ENCODE measurements around the gene PTPRD. TPM values are rescaled to one million over a fixed set of nuclear protein-coding genes. Genes with fewer than 3 reads are reported as not detected.

The PTPRD gene
- total and polyA plus RNA-seq, 3 experiments from 2014 or later, result 0.02 to 0.04 TPM; not detected in 1

DNA sequence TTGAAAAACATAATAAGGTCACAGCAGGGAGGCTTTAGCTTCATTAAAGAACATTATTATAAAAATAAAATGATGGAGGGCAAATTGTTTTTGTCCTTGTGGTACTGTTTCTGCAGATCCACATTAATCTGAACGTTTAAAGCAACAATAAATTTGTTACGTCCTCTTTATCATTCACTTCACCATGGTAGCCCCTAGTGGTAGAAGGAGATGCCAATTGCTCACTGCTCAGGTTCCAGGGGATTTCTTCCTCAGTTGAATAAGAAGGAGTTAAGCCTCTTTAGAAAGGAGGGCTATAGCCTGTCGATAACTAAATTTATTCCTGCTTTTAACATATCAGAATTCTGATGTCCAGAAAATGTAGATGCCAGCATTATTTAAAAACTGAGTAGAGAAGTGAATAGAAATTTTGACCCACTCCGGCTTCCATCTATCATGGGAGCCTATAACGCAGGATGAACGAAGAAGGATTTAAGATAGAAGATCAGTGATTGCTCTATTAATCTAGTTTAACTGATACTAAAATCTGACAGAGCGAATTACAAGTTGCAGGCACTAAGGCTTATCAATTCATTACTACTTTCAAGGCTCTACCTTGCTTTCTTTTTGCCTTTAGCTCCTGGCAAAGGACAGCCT is 692.3 kb downstream of the PTPRD start:
- no peaks in the 10 kb centered on the region for H3K4me1 ChIP-seq (ENCODE audit: insufficient read depth, low read length)
- ChIA-PET POLR2A (no interaction called here), CTCF (no interaction called here)
- Mint-ChIP-seq H3K27me3 (no peaks in the 10 kb centered on the region), H3K9me3 (peaks cover 4 to 14% (median 9%) of the 10 kb centered on the region in 5 donors), H3K4me1 (no peaks in the 10 kb centered on the region), H3K27ac (no peak overlapping the region), H3K36me3 (no peaks in the 10 kb centered on the region), H3K4me3 (no peak overlapping the region)
- H3K36me3 ChIP-seq (ENCODE audit: insufficient read depth, low read length), result no peaks in the 10 kb centered on the region
- no peak for DNase-seq
- H3K27me3 ChIP-seq (ENCODE audit: insufficient read depth, low read length, poor library complexity, severe bottlenecking), result no peaks in the 10 kb centered on the region
- no peaks in the 10 kb centered on the region for H3K9me3 ChIP-seq (ENCODE audit: low read length)
- no peak overlapping the region for H3K4me3 ChIP-seq (ENCODE audit: low read length)
- H3K27ac ChIP-seq (ENCODE audit: low read depth, low read length), result no peak overlapping the region

DNA sequence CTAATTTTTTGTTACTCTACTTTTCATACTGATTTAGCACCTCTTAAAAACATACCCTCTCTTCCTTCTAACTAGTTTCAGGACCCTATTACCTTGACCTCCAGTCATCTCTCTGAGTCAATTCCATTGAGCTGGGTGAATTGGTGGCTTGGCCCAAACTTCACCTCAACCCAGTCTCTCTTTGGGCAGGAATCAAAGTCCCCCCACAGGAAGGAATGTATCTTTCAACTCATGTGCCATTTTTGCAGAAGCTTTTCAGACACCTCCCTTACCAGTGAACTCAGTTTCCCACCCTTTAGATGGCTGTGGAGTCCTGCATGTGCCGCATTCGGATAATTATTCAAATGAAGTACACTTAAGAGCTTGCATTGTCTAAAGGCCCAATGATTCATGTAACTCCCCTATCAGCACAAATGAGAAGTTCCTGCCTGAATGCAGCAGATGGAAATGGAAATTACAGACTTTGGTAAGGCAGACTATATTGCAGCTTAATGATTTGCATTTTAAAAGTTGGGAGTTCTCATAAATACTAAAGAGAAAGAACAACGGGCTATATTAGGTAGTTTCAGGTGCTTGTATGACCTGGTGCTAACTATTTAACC is 693.5 kb downstream of the PTPRD start:
- H3K4me1 Mint-ChIP-seq, result no peaks in the 10 kb centered on the region
- H3K27me3 Mint-ChIP-seq, result no peaks in the 10 kb centered on the region

DNA sequence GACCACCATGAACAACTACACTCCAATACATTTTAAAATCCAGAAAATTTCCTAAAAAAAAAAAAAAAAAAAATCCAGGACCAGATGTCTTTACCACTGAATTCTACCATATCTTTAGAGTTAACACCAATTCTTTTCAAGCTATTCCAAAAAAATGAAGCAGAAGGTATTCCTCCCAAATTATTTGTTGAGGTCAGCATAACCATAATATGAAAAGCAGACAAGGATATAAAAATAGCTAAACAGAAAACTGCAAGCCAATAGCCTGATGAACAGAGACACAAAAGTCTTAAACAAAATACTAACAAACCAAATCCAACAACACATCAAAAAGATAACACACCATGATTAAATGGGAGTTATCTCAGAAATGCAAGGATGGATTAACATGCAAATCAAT is 695.4 kb downstream of the PTPRD start:
- CTCF ChIA-PET, result no interaction called here
- Mint-ChIP-seq H3K9me3 (peaks cover 2 to 14% (median 14%) of the 10 kb centered on the region in 5 donors), H3K4me1 (no peaks in the 10 kb centered on the region)

More for the DNA sequence above, 693.5 kb downstream of the PTPRD start:
- Histone ChIP-seq H3K9me3 (ENCODE audit: low read length) (no peaks in the 10 kb centered on the region), H3K4me3 (ENCODE audit: low read length) (no peak overlapping the region), H3K27ac (ENCODE audit: low read depth, low read length) (no peak overlapping the region), H3K27me3 (ENCODE audit: insufficient read depth, low read length, poor library complexity, severe bottlenecking) (no peaks in the 10 kb centered on the region), H3K4me1 (ENCODE audit: insufficient read depth, low read length) (no peaks in the 10 kb centered on the region), H3K36me3 (ENCODE audit: insufficient read depth, low read length) (no peaks in the 10 kb centered on the region)
- Mint-ChIP-seq H3K9me3 (peaks cover 4 to 19% (median 11%) of the 10 kb centered on the region in 5 donors), H3K4me3 (no peak overlapping the region), H3K36me3 (no peaks in the 10 kb centered on the region), H3K27ac (no peak overlapping the region)
- no peak for DNase-seq
- ChIA-PET POLR2A (no interaction called here), CTCF (interaction anchor here (1.0 kb wide), 1 partner anchor 10 kb away, joined by 3 read pairs; no protein-coding TSS in a partner anchor)

DNA sequence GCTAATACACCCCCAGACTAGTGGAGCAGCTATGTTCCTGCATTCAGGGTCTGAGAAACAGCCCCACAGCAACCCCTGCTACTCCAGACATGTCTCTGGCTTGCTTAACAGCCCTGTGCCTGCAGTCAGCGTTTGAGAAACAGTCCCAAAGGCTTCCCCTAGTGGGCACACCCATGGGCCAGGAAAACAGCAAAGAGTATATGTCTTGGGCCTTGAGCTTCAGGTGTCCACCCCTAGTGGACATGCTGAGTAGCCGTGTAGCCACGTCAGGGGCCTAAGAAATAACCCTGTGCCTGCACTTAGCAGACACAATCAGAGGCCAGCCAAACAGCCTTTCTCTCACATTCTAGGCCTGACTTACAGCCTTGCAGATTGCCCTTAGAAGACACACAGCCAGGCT is 698.6 kb downstream of the PTPRD start:
- CTCF ChIA-PET, result no interaction called here

More for the DNA sequence above, 695.4 kb downstream of the PTPRD start:
- POLR2A ChIA-PET, result no interaction called here
- Histone ChIP-seq H3K4me1 (ENCODE audit: insufficient read depth, low read length) (no peaks in the 10 kb centered on the region), H3K27ac (ENCODE audit: low read depth, low read length) (no peak overlapping the region), H3K36me3 (ENCODE audit: insufficient read depth, low read length) (no peaks in the 10 kb centered on the region), H3K4me3 (ENCODE audit: low read length) (no peak overlapping the region), H3K9me3 (ENCODE audit: low read length) (no peaks in the 10 kb centered on the region), H3K27me3 (ENCODE audit: insufficient read depth, low read length, poor library complexity, severe bottlenecking) (no peaks in the 10 kb centered on the region)
- Mint-ChIP-seq H3K36me3 (no peaks in the 10 kb centered on the region), H3K27me3 (no peaks in the 10 kb centered on the region), H3K4me3 (no peak overlapping the region), H3K27ac (no peak overlapping the region)
- DNase-seq, result no peak

DNA sequence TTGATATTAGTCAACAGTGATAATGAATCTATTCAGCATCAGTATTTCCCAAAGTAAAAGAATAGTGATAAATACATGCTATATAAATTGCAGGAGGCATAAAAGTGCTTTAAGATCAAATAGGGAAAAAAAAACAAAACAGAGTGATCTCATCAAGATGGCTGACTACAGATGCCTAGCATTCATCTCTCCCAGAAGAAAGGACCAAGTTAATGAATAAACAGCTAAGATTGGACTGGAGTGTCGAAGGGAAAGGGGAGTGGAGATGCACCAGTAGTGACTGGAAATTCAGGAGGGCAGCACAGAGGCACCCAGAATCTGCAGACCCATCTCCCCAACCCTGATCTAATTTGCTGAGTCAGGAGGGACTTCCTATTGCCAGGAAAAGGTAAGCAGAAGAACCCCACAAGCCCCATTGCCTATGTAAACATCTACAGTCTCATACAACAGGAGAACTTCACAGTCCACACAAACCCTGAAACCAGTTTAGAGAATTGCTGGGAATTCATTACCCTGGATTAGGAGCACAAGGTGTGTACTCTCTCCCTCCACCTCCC is 699.4 kb downstream of the PTPRD start:
- Histone ChIP-seq H3K27ac (ENCODE audit: low read depth, low read length) (no peak overlapping the region), H3K27me3 (ENCODE audit: insufficient read depth, low read length, poor library complexity, severe bottlenecking) (no peaks in the 10 kb centered on the region), H3K4me3 (ENCODE audit: low read length) (no peak overlapping the region), H3K4me1 (ENCODE audit: insufficient read depth, low read length) (no peaks in the 10 kb centered on the region), H3K9me3 (ENCODE audit: low read length) (no peaks in the 10 kb centered on the region), H3K36me3 (ENCODE audit: insufficient read depth, low read length) (no peaks in the 10 kb centered on the region)
- no peak for DNase-seq
- CTCF ChIA-PET, result no interaction called here
- peaks cover 0 to 22% (median 15%) of the 10 kb centered on the region in 5 donors for H3K9me3 Mint-ChIP-seq
- POLR2A ChIA-PET, result no interaction called here
- H3K4me1 Mint-ChIP-seq, result no peaks in the 10 kb centered on the region
- no peak overlapping the region for H3K4me3 Mint-ChIP-seq
- no peaks in the 10 kb centered on the region for H3K27me3 Mint-ChIP-seq
- no peak overlapping the region for H3K27ac Mint-ChIP-seq
- H3K36me3 Mint-ChIP-seq, result no peaks in the 10 kb centered on the region

More for the DNA sequence above, 698.6 kb downstream of the PTPRD start:
- H3K4me3 ChIP-seq (ENCODE audit: low read length), result no peak overlapping the region
- POLR2A ChIA-PET, result no interaction called here
- no peaks in the 10 kb centered on the region for H3K36me3 ChIP-seq (ENCODE audit: insufficient read depth, low read length)
- no peaks in the 10 kb centered on the region for H3K36me3 Mint-ChIP-seq
- peaks cover 0 to 17% (median 14%) of the 10 kb centered on the region in 5 donors for H3K9me3 Mint-ChIP-seq
- no peaks in the 10 kb centered on the region for H3K4me1 Mint-ChIP-seq
- H3K9me3 ChIP-seq (ENCODE audit: low read length), result no peaks in the 10 kb centered on the region
- H3K27me3 ChIP-seq (ENCODE audit: insufficient read depth, low read length, poor library complexity, severe bottlenecking), result no peaks in the 10 kb centered on the region
- DNase-seq, result no peak
- no peaks in the 10 kb centered on the region for H3K4me1 ChIP-seq (ENCODE audit: insufficient read depth, low read length)
- no peaks in the 10 kb centered on the region for H3K27me3 Mint-ChIP-seq
- H3K27ac Mint-ChIP-seq, result no peak overlapping the region
- no peak overlapping the region for H3K4me3 Mint-ChIP-seq
- no peak overlapping the region for H3K27ac ChIP-seq (ENCODE audit: low read depth, low read length)

DNA sequence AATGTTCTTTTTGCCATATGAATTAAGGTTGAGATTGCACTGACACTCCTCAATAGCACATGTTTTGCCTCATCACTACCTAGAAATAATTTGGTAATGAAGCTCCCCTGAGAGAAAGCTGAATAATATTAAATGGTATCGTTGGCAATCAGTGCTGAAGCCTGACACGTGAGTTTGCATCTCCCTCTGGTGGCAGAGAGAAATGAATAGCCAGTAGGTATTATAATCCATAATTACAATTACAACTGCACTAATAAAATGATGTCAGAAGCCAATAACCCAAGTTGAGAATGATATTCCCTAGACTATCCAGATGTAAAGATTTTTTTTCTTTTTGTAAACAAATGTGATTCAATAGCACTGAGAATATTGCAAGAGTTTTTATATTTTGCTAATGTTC is 700.3 kb downstream of the PTPRD start:
- Histone ChIP-seq H3K27me3 (ENCODE audit: insufficient read depth, low read length, poor library complexity, severe bottlenecking) (no peaks in the 10 kb centered on the region), H3K36me3 (ENCODE audit: insufficient read depth, low read length) (no peaks in the 10 kb centered on the region), H3K4me1 (ENCODE audit: insufficient read depth, low read length) (no peaks in the 10 kb centered on the region), H3K4me3 (ENCODE audit: low read length) (no peak overlapping the region), H3K27ac (ENCODE audit: low read depth, low read length) (no peak overlapping the region), H3K9me3 (ENCODE audit: low read length) (no peaks in the 10 kb centered on the region)
- Mint-ChIP-seq H3K27me3 (no peaks in the 10 kb centered on the region), H3K4me3 (no peak overlapping the region), H3K9me3 (peaks cover 0 to 28% (median 14%) of the 10 kb centered on the region in 5 donors), H3K36me3 (no peaks in the 10 kb centered on the region), H3K4me1 (no peaks in the 10 kb centered on the region), H3K27ac (no peak overlapping the region)
- DNase-seq, result no peak
- ChIA-PET CTCF (no interaction called here), POLR2A (no interaction called here)

DNA sequence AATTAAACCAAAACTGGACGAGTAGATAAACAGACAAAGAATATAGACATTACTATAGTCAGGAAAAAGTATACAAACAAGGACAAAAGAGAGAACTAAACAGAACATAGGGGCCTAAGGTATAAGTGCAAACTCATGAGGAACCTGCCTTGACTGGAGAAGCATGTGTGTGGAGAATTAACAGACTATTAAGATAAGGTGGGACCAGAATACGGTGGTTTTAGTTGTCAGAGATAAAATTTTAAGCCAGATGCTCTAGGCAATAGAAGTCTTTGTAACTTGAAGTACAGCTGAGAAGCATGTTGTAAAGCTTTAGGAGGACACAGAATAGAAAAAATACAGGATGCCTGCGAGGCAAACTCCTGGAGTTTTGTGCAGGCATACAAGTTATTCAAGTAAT is 707.1 kb downstream of the PTPRD start:
- no peaks in the 10 kb centered on the region for H3K4me1 ChIP-seq (ENCODE audit: insufficient read depth, low read length)
- no peak overlapping the region for H3K27ac Mint-ChIP-seq
- H3K4me3 Mint-ChIP-seq, result no peak overlapping the region
- DNase-seq, result no peak
- no peaks in the 10 kb centered on the region for H3K9me3 ChIP-seq (ENCODE audit: low read length)
- peaks cover 3 to 24% (median 6%) of the 10 kb centered on the region in 5 donors for H3K9me3 Mint-ChIP-seq
- no peaks in the 10 kb centered on the region for H3K36me3 Mint-ChIP-seq
- H3K36me3 ChIP-seq (ENCODE audit: insufficient read depth, low read length), result no peaks in the 10 kb centered on the region
- H3K4me1 Mint-ChIP-seq, result no peaks in the 10 kb centered on the region
- no peaks in the 10 kb centered on the region for H3K27me3 Mint-ChIP-seq
- POLR2A ChIA-PET, result no interaction called here
- no peaks in the 10 kb centered on the region for H3K27me3 ChIP-seq (ENCODE audit: insufficient read depth, low read length, poor library complexity, severe bottlenecking)
- no peak overlapping the region for H3K4me3 ChIP-seq (ENCODE audit: low read length)
- CTCF ChIA-PET, result no interaction called here
- no peak overlapping the region for H3K27ac ChIP-seq (ENCODE audit: low read depth, low read length)

DNA sequence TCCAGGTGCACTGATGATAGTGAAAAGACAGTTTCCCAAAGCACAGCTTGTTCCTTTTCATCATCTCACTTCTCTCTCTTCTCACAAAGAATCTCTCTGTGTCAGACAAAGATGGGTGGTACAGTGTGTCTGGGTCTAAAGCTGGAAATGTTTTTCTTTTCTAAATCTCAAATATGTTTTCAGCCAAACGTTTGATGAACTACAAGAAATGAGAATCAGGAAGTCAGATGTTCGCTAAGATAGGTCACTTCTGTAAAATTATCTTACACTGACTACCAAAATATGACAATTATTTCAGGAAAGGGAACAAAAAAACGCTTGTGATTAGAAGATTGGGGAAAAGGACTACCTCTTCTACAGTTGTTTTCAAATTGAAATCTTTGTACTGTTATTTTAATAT is 708.8 kb downstream of the PTPRD start:
- Mint-ChIP-seq H3K27me3 (no peaks in the 10 kb centered on the region), H3K27ac (no peak overlapping the region), H3K4me1 (no peaks in the 10 kb centered on the region), H3K36me3 (no peaks in the 10 kb centered on the region), H3K4me3 (no peak overlapping the region), H3K9me3 (peaks cover 3 to 33% (median 9%) of the 10 kb centered on the region in 5 donors)
- Histone ChIP-seq H3K4me1 (ENCODE audit: insufficient read depth, low read length) (no peaks in the 10 kb centered on the region), H3K27ac (ENCODE audit: low read depth, low read length) (no peak overlapping the region), H3K27me3 (ENCODE audit: insufficient read depth, low read length, poor library complexity, severe bottlenecking) (no peaks in the 10 kb centered on the region), H3K9me3 (ENCODE audit: low read length) (no peaks in the 10 kb centered on the region), H3K36me3 (ENCODE audit: insufficient read depth, low read length) (no peaks in the 10 kb centered on the region), H3K4me3 (ENCODE audit: low read length) (no peak overlapping the region)
- DNase-seq, result no peak
- ChIA-PET CTCF (no interaction called here), POLR2A (no interaction called here)
